ENCODE results near the gene BICRAL. TPM values are rescaled to one million over a fixed set of nuclear protein-coding genes. Genes with fewer than 3 reads are reported as not detected.
"Not testable (repeated sequence)": the region's sequence is repeated elsewhere in the genome, so short reads cannot be mapped to it uniquely, and the experiment has no call there.

Gene BICRAL
- total RNA-seq: 5.4 TPM

DNA sequence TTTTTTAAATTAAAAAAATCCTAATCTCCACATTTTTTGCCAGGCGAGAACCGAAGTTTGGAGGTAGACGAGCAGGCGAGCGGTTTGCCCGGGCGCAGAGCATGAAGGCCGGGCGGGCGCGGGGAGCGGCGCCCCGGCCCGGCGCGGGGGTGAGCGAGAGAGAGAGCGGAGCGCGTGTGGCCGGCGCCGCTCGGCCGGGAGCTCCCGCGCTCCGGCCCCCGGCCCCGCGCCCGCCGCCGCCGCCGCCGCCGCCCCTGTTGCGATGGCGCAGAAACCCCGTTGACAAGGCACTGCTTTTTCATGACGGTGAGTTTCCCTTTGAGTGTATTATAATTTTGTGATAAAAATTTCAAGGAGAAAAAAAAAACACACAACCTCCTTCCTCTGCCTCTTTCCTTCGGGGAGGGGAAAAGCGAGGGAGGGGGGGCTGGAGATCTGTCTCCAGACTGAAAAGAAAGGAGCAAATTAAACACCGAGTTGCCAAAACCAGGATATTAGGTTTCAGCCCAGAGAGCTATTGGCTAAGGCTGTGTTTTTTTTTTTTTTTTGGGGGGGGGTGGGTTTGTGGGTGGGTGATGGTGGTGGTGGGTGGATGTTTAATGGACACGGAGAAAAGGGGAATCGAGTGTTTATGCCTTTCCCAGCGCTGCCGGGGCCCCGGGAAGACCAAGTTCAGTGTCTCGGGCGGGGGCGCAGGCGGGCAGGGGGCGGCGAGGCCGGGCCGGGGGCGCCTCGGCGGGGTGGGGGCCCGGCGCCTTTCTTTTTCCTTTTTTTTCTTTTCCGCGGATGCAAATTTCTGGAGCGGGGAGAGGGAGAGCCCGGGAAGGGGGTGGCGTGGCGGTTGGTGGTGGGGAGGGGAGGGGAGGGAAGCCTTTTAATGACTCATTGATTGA lies at the start of gene BICRAL:
Gene BICRAL (plus strand): TSS at position 257 of the 893 bp plus-strand sequence. CDS start 39,971 bp downstream, outside the sequence.
- peak; percentile 44 for ATAC-seq
- peak; percentile 63 for DNase-seq (ENCODE audit: low spot score)

DNA sequence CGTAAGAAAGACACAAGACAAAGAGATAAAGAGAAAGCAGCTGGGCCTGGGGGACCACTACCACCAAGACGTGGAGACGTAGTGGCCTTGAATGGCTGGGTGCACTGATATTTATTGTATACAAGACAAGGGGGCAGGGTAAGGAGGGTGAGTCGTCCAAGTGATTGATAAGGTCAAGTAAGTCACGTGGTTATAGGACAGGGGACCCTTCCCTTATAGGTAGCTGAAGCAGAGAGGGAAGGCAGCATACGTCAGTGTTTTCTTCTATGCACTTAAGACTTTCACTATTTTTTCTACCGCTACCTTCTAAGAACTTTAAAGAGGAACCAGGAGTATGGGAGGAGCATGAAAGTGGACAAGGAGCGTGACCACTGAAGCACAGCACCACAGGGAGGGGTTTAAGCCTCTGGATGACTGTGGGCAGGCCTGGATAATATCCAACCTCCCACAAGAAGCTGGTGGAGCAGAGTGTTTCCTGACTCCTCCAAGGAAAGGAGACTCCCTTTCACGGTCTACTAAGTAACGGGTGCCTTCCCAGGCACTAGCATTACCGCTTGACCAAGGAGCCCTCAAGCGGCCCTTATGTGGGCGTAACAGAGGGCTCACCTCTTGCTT lies 47.9 kb upstream of the BICRAL start:
- DNase-seq (ENCODE audit: low spot score); ATAC-seq: not testable (repeated sequence)

- DNase-seq (ENCODE audit: low spot score) (no peak), ATAC-seq (no peak)
These were observed 45.9 kb upstream of the BICRAL start for GRCh38 chr6:42735976-42736375.

DNA sequence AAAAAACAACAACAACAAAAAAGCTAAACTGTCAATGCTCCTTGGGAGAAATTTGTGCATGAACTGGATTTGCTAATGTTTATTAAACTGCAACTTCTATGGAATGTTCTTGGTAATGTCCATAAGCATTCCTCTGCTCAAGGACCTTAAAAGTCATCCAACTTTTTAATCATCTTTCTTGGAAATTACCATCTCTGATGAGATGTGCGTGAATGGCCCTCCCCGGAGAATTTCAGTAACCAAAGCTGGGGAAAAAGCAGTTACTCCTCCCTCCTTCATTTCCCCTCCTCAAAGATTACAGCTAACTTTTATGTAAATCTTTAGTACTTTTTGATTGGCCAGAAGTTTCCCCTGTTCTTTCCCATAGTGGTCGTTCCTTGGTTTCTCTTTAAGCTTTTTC lies 41.1 kb upstream of the BICRAL start:
- no peak for DNase-seq (ENCODE audit: low spot score)
- ATAC-seq: no peak

DNA sequence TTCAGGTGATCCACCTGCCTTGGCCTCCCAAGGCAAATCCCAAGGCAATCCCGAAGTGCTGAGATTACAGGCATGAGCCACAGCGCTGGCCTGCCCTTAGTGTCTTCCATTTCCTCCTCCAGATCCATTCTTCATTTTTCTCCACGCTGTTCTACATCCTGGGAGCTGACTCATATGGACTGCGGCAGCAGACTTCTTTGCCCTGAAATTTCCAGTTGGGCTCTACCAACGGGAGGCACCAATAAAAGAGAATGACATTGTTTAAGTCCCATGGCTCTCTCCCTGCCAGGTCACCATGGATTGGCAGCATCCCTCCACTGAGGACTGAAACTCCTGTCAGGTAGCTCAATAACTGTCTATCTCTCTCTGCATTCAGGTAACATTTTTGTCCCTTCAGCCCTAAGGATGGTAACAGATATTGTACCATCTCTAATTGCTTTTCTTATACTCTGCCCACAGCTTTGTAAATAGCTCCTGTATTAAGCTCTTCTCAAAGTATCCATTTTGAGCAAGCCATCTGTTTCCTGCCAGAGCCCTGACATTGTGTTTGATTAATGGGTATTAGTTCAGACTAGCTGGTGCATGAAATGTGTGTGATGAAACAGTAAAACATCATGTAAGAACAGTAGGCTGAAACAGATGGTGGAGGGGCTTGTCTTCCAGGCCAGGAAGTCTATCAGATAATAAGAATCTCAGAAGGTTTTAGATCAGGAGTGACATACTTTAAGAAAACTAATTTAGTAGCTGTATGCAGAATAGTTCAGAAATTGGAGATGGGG lies 39.5 kb upstream of the BICRAL start:
- ATAC-seq (no peak), DNase-seq (ENCODE audit: low spot score) (no peak)

GRCh38 chr6:42744351-42744893 lies 37.4 kb upstream of the BICRAL start:
- DNase-seq (ENCODE audit: low spot score): no peak

GRCh38 chr6:42745083-42745639 lies 36.7 kb upstream of the BICRAL start:
- ATAC-seq (peak; percentile 2), DNase-seq (ENCODE audit: low spot score) (peak; percentile 57)

More at GRCh38 chr6:42744351-42744893, 37.4 kb upstream of the BICRAL start:
- no peak for ATAC-seq

DNA sequence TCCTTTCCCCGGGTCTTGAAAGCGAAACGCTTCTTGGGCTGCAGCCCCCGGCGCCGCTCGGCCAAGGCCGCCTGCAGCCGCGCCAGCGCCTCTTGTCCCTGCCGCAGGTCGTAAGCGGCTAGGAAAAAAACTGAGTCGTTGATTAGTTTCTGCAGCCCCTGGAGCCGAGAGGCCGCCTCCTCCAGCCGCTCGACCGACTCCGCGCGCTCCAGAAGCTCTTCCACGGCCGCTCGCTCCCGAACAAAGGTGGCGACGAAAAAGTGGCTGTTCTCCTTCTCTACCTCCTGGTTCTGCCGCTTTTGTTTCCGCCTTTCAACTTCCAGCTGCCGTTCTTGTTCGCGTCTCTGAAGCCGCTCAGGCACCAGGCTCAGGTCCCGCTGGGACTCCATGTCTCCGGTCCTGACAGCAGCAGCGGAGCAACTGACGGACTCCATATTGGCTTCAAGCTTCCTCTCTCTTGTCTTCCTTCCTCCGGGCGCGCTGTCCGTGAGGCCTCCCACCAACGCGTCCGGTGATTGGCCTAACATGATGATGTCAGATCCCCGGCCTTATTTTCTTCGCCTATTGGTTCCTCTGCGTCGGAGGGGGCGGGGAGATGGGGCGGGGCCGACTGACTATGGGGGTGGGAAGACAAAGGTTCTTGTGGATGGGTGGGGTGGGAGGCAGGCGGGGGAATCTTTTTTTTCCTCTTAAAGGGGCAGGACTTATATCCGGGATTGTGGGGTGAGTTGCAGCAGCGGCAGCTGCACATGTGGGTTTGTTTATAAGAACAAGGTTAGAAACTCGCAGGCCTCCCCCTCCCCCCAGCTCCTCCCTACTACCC lies 36.0 kb upstream of the BICRAL start, which contains the start of gene TBCC:
Gene TBCC (minus strand): TSS at position 464 of the 823 bp plus-strand sequence. CDS start 30 bp downstream, at position 434.
- ATAC-seq (peak; percentile 82), DNase-seq (ENCODE audit: low spot score) (peak; percentile 98)

- DNase-seq (ENCODE audit: low spot score) (peak; percentile 83), ATAC-seq (peak; percentile 74)
These were observed 35.1 kb upstream of the BICRAL start for GRCh38 chr6:42746463-42747391.

- ATAC-seq (no peak), DNase-seq (ENCODE audit: low spot score) (no peak)
These were observed 33.5 kb upstream of the BICRAL start for GRCh38 chr6:42748203-42748898.

GRCh38 chr6:42751055-42751454 lies 30.8 kb upstream of the BICRAL start:
- no peak for ATAC-seq

DNA sequence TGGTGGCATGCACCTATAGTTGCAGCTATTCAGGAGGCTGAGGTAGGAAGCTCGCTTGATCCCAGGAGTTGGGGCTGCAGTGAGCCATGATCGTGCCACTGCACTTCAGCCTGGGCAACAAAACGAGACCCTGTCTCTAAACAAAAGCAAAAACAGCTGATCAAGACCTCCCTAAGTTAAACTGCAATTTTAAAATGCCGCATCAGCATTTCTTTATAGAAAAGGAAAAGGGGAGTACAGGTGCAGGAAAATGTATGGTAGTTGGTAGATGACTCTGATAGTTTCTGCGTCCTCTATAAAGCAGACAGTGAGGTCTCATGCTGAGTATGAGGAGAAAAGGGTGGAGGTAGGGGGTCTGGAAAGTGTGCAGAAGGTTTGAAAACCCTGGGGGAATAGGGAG lies 27.1 kb upstream of the BICRAL start:
- DNase-seq (ENCODE audit: low spot score): no peak
- no peak for ATAC-seq

More at GRCh38 chr6:42751055-42751454, 30.8 kb upstream of the BICRAL start:
- no peak for DNase-seq (ENCODE audit: low spot score)

DNA sequence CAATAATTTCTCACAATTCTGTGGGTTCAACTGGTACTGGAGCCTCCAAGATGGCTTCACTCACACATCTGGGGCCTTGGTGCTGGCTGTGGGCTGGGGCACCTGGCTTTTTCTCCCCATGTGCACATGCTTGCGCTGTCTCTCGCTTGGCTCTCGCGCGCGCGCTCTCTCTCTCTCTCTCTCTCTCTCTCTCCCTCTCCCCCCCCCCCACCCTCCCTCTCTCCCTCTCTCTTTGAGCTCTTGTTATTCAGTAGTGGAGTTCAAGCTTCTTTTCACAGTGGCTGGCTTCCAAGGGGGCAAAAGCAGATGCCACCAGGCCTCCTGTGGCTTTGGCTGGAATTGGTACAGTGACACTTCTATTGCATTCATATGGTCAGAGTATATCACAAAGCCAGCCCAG lies 25.1 kb upstream of the BICRAL start:
- no peak for ATAC-seq
- no peak for DNase-seq (ENCODE audit: low spot score)

DNA sequence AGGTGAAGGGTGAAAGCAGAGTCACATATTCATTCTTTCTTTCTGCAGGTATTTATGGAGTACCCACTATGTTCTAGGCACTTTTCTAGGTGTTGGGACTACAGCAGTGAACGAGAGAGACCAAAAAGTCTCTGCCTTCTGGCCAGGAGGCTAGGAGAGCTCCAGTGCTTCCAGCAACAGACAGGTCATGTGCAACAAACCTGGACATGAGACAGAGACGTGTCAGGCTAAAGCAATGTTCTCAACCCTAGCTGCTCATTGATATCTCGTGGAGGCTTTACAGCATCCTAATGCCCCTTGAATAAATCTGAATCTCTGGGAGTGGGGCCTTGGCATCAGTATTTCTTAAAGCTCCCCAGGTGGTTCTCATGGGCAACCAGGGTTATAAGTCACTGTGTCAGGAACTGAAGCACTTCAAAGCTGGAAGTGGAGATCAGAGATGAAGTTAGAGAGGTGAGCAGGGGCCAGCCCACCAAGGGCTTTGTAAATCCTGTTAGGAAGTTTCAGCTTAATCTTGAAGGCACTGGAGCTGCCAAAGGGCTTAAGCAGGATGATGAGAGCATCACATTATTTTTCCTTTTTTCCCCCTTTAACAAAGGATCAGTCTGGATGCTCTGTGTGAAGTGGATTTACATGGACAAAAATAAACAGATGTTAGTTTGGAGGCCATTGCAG lies 23.0 kb upstream of the BICRAL start:
- ATAC-seq (no peak), DNase-seq (ENCODE audit: low spot score) (no peak)

GRCh38 chr6:42761287-42762067 lies 20.4 kb upstream of the BICRAL start:
- ATAC-seq (no peak), DNase-seq (ENCODE audit: low spot score) (no peak)

DNA sequence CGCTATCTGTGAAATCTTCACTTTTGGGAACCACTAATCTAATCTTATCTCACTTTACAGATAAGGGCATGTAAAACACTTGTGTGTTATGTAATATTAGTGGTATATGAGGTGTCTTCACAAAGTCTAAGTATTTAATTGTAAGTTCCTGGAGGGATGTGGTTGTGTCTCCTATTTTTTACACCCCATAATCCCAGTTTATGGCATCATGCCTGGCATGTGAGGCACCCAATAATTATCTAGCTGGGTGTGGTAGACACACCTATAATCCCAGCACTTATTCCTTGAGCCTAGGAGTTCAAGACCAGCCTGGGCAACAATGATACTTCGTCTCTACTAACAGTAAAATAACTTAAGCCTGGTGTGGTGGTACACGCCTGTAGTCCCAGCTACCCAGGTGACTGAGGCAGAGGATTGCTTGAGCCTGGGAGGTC lies 19.4 kb upstream of the BICRAL start:
- ATAC-seq (no peak), DNase-seq (ENCODE audit: low spot score) (no peak)

- no peak for DNase-seq (ENCODE audit: low spot score)
- no peak for ATAC-seq
These were observed 18.9 kb upstream of the BICRAL start for GRCh38 chr6:42762950-42763349.
